ENCODE results near the gene TMEM132E.

DNA sequence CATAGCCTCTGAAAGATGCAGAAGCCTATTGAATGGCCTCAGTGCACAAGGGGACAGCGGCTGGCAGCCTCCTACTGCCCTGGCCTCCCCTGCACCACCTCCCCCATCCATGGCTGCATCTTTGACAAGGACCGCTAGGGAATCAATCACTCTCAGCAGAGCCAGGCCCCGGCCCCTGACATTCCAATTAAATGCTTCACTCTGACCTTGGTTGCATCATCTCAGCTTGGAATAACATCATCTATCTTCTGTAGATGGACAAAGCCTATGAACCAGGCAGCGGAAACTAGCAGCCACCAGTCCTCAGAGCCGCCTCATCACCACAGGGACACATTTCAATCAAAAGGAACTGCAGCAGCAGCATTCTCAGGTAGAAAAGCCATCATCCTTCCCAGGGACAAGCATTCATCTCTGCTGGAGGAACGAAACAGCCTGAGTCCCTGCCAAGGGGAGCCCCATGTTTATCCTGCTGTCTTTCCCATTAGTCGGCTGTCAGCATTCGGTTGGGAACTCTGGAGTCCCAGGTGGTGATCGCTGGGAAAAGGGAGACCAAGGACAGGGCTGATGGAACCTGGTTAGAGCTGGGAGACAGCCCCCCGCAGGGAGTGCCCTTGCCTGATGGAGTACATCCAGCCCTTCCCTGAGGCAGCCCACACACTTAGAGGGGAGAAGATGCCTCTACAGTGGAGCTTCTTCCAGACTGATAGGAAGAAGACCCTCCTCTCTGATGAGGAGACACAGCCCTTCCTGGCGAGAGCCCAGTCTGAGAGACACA, 11.5 kb upstream of the TMEM132E start:
- TF ChIP-seq, protein P1, sequence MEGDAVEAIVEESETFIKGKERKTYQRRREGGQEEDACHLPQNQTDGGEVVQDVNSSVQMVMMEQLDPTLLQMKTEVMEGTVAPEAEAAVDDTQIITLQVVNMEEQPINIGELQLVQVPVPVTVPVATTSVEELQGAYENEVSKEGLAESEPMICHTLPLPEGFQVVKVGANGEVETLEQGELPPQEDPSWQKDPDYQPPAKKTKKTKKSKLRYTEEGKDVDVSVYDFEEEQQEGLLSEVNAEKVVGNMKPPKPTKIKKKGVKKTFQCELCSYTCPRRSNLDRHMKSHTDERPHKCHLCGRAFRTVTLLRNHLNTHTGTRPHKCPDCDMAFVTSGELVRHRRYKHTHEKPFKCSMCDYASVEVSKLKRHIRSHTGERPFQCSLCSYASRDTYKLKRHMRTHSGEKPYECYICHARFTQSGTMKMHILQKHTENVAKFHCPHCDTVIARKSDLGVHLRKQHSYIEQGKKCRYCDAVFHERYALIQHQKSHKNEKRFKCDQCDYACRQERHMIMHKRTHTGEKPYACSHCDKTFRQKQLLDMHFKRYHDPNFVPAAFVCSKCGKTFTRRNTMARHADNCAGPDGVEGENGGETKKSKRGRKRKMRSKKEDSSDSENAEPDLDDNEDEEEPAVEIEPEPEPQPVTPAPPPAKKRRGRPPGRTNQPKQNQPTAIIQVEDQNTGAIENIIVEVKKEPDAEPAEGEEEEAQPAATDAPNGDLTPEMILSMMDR (IDR thresholded peaks at IDR 0.05): no peak
- TF ChIP-seq POLR2A (IDR thresholded peaks at IDR 0.05): no peak

All from right lobe of liver (tissue), 4 donors.